Hematopoietic multipotent progenitor cell treated with erythropoietin and hydrocortisone succinate and interleukin-3 and kit ligand, for 17 days (in vitro differentiated cells): ENCODE data around the gene DNMBP.

Source experiments
- DNase-seq: peaks from one replicate; pipeline ENCODE4 v3.0.0-alpha.2; 2015; ENCODE audit warnings: low spot score

The DNMBP gene

GRCh38 chr10:100009793-100010676 is at the start of gene DNMBP:
Gene DNMBP (minus strand): TSS chr10:100009947. CDS start chr10:99972124, 37,823 bp downstream.
- peak; percentile 62 for DNase-seq

GRCh38 chr10:100057948-100058347 is 48.2 kb upstream of the DNMBP start:
- no peak for DNase-seq

- DNase-seq: no peak
These were observed 44.1 kb upstream of the DNMBP start for GRCh38 chr10:100053686-100054460.

- peak; percentile 69 for DNase-seq
These were observed 36.3 kb upstream of the DNMBP start for GRCh38 chr10:100046021-100046486.

- no peak for DNase-seq
These were observed 35.8 kb upstream of the DNMBP start for GRCh38 chr10:100045592-100045991.

- DNase-seq: no peak
These were observed 34.0 kb upstream of the DNMBP start for GRCh38 chr10:100043796-100044195.

GRCh38 chr10:100043344-100043743 is 33.6 kb upstream of the DNMBP start:
- no peak for DNase-seq

- no peak for DNase-seq
These were observed 31.7 kb upstream of the DNMBP start for GRCh38 chr10:100041306-100042002.

- DNase-seq: no peak
These were observed 28.9 kb upstream of the DNMBP start for GRCh38 chr10:100038561-100039071.

- no peak for DNase-seq
These were observed 28.1 kb upstream of the DNMBP start for GRCh38 chr10:100037758-100038315.

- no peak for DNase-seq
These were observed 27.1 kb upstream of the DNMBP start for GRCh38 chr10:100036850-100037249.

GRCh38 chr10:100033766-100034418 is 24.1 kb upstream of the DNMBP start:
- no peak for DNase-seq

- DNase-seq: no peak
These were observed 17.7 kb upstream of the DNMBP start for GRCh38 chr10:100027416-100027815.

GRCh38 chr10:100025576-100025975 is 15.8 kb upstream of the DNMBP start:
- no peak for DNase-seq

- DNase-seq: no peak
These were observed 15.0 kb upstream of the DNMBP start for GRCh38 chr10:100024748-100025147.

GRCh38 chr10:100022403-100022802 is 12.7 kb upstream of the DNMBP start:
- DNase-seq: no peak

- DNase-seq: no peak
These were observed 11.6 kb upstream of the DNMBP start for GRCh38 chr10:100021322-100021721.

- DNase-seq: no peak
These were observed 11.1 kb upstream of the DNMBP start for GRCh38 chr10:100020886-100021253.

GRCh38 chr10:100020142-100020885 is 10.6 kb upstream of the DNMBP start:
- DNase-seq: no peak

- DNase-seq: no peak
These were observed 10.0 kb upstream of the DNMBP start for GRCh38 chr10:100019787-100020141.
